SK-N-SH (cell line): ENCODE data around the gene CPOX. TPM values are rescaled to one million over a fixed set of nuclear protein-coding genes. Genes with fewer than 3 reads are reported as not detected.

ENCODE experiments used
- CTCF ChIA-PET: fragments of 300-600, 350-600 bp; formaldehyde crosslinking; extraction: SDS; loops from one replicate; lab custom pipeline; 2021; lab: Yijun Ruan, JAX
- POLR2A ChIA-PET: fragments of 350-600 bp; sonication (Branson Sonifier 250); formaldehyde crosslinking; extraction: SDS; loops from one replicate; lab custom pipeline; 2020; ENCODE audit warnings: antibody characterized with exemption, inconsistent platforms; lab: Yijun Ruan, JAX
- DNase-seq: peaks from one replicate; pipeline ENCODE4 v3.0.0; 2012
- H2AFZ ChIP-seq: fragments of 200-600 bp; sonication (generic); 2 replicates; pipeline ENCODE4 v1.8.1; 2016; ENCODE audit warnings: antibody characterized with exemption, mild to moderate bottlenecking, low read depth
- H3F3A ChIP-seq: fragments of 200-600 bp; sonication (generic); replicated peaks from 2 replicates; pipeline ENCODE3; 2016; ENCODE audit warnings: antibody characterized with exemption, mild to moderate bottlenecking; ENCODE audit not compliant: insufficient read depth
- H3K27ac ChIP-seq, 2 experiments: fragments of 200-500 bp in 1 of 2; fragments of 200-600 bp in 1 of 2; sonication (Bioruptor generic) in 1 of 2; sonication (generic), shearing (Covaris generic) in 1 of 2; 2 replicates each; pipeline versions ENCODE4 v1.5.1 to v1.6.1; 2014 to 2016; ENCODE audit warnings: low read depth in 2 of 2, inconsistent platforms in 1 of 2, low read length in 1 of 2, mild to moderate bottlenecking in 1 of 2, mixed read lengths in 1 of 2
- H3K27me3 ChIP-seq: fragments of 200-600 bp; sonication (generic), shearing (Covaris generic); 2 replicates; pipeline ENCODE4 v1.6.1; 2016; ENCODE audit warnings: mixed run types; ENCODE audit not compliant: insufficient read depth
- H3K36me3 ChIP-seq, 2 experiments: fragments of 200-500 bp in 1 of 2; fragments of 200-600 bp in 1 of 2; sonication (Bioruptor generic) in 1 of 2; sonication (generic) in 1 of 2; replicated peaks in 1 of 2; 2 replicates each; pipeline versions ENCODE3 to v1.5.1; 2014 to 2016; ENCODE audit warnings: low read length in 1 of 2, mild to moderate bottlenecking in 1 of 2; ENCODE audit not compliant: insufficient read depth in 2 of 2, control insufficient read depth in 1 of 2
- H3K4me1 ChIP-seq, 2 experiments: fragments of 200-500 bp in 1 of 2; fragments of 200-600 bp in 1 of 2; sonication (Bioruptor generic) in 1 of 2; sonication (generic), shearing (Covaris generic) in 1 of 2; 2 replicates each; pipeline versions ENCODE4 v1.5.1 to v1.6.1; 2014 to 2016; ENCODE audit warnings: low read depth in 1 of 2, low read length in 1 of 2, mixed run types in 1 of 2; ENCODE audit not compliant: insufficient read depth in 2 of 2, control insufficient read depth in 1 of 2
- H3K4me2 ChIP-seq: fragments of 200-600 bp; sonication (generic), shearing (Covaris generic); 2 replicates; pipeline ENCODE4 v1.6.1; 2017; ENCODE audit warnings: mixed run types
- H3K4me3 ChIP-seq, 2 experiments: fragments of 200-500 bp in 1 of 2; fragments of 200-600 bp in 1 of 2; sonication (Bioruptor generic) in 1 of 2; sonication (generic), shearing (Covaris generic) in 1 of 2; 2 replicates each; pipeline versions ENCODE4 v1.5.1 to v1.8.1; 2014 to 2016; ENCODE audit warnings: low read depth in 2 of 2, inconsistent platforms in 1 of 2, low read length in 1 of 2, mild to moderate bottlenecking in 1 of 2, mixed read lengths in 1 of 2, moderate library complexity in 1 of 2
- H3K79me2 ChIP-seq: fragments of 200-600 bp; sonication (generic); 2 replicates; pipeline ENCODE4 v1.8.1; 2017; ENCODE audit warnings: mild to moderate bottlenecking; ENCODE audit not compliant: insufficient read depth
- H3K9ac ChIP-seq: fragments of 200-600 bp; sonication (generic); 2 replicates; pipeline ENCODE4 v1.6.1; 2017; ENCODE audit warnings: mixed run types
- H3K9me2 ChIP-seq: fragments of 200-600 bp; sonication (generic); 2 replicates; pipeline ENCODE4 v1.6.1; 2017; ENCODE audit warnings: mixed run types
- H3K9me3 ChIP-seq: fragments of 200-600 bp; sonication (generic); 2 replicates; pipeline ENCODE4 v1.6.1; 2017; ENCODE audit warnings: mixed run types, mild to moderate bottlenecking, moderate library complexity
- H4K20me1 ChIP-seq: fragments of 200-600 bp; sonication (generic); 2 replicates; pipeline ENCODE4 v1.6.1; 2017; ENCODE audit warnings: mild to moderate bottlenecking, mixed run types; ENCODE audit not compliant: insufficient read depth
- CHD2 ChIP-seq: fragments of 150-350 bp; IDR thresholded peaks from 2 replicates; pipeline ENCODE4 v1.6.1; 2018; ENCODE audit warnings: low read length; ENCODE audit not compliant: partially characterized antibody
- ELF1 ChIP-seq: IDR thresholded peaks from 2 replicates; pipeline ENCODE4 v1.4.0; 2012
- EP300 ChIP-seq, 2 experiments: IDR thresholded peaks; 2 replicates each; pipeline versions ENCODE4 v1.4.0 to v1.6.1; 2012; ENCODE audit warnings: borderline replicate concordance in 1 of 2, low read depth in 1 of 2, low read length in 1 of 2
- EZH2phosphoT487 ChIP-seq: fragments of 200-600 bp; sonication (generic); IDR thresholded peaks from 2 replicates; pipeline ENCODE4 v1.6.1; 2017; ENCODE audit warnings: low read depth, mixed run types, mild to moderate bottlenecking, antibody characterized with exemption, moderate library complexity, borderline replicate concordance
- FOSL2 ChIP-seq: IDR thresholded peaks from 2 replicates; pipeline ENCODE4 v1.4.0; 2012; ENCODE audit warnings: low read depth, mild to moderate bottlenecking, moderate library complexity, borderline replicate concordance
- FOXJ3 ChIP-seq: sonication (generic); formaldehyde crosslinking; IDR thresholded peaks from 2 replicates; pipeline ENCODE4 v1.5.1; 2020; ENCODE audit warnings: mild to moderate bottlenecking, missing genetic modification reagents
- FOXM1 ChIP-seq: IDR thresholded peaks from 2 replicates; pipeline ENCODE4 v1.4.0; 2012; ENCODE audit warnings: low read depth, mild to moderate bottlenecking
- GABPA ChIP-seq: IDR thresholded peaks from 2 replicates; pipeline ENCODE4 v1.4.0; 2012; ENCODE audit warnings: low read depth, mild to moderate bottlenecking
- MEF2A ChIP-seq: IDR thresholded peaks from 2 replicates; pipeline ENCODE4 v1.4.0; 2012; ENCODE audit warnings: low read depth, borderline replicate concordance
- MXI1 ChIP-seq: IDR thresholded peaks from 2 replicates; pipeline ENCODE4 v1.6.1; 2012; ENCODE audit warnings: mild to moderate bottlenecking, low read depth, low read length, improper control_type of control experiment
- NFIC ChIP-seq: IDR thresholded peaks from 2 replicates; pipeline ENCODE4 v1.4.0; 2012; ENCODE audit warnings: borderline replicate concordance
- RCOR1 ChIP-seq: fragments of 150-350 bp; IDR thresholded peaks from 2 replicates; pipeline ENCODE4 v1.6.1; 2017; ENCODE audit warnings: antibody characterized with exemption, low read length
- SIN3A ChIP-seq: IDR thresholded peaks from 2 replicates; pipeline ENCODE4 v1.6.1; 2012; ENCODE audit warnings: low read depth, mild to moderate bottlenecking, low read length, moderate library complexity, borderline replicate concordance
- SMC3 ChIP-seq: IDR thresholded peaks from 2 replicates; pipeline ENCODE4 v1.6.1; 2012; ENCODE audit warnings: low read depth, low read length, improper control_type of control experiment
- TCF12 ChIP-seq: IDR thresholded peaks from 2 replicates; pipeline ENCODE4 v1.4.0; 2012
- TEAD4 ChIP-seq: IDR thresholded peaks from 2 replicates; pipeline ENCODE4 v1.4.0; 2012; ENCODE audit warnings: mild to moderate bottlenecking, borderline replicate concordance; ENCODE audit not compliant: insufficient read depth
- WGBS: methylation state at CpG from one replicate; pipeline ENCODE4 v1.1.6; 2017; ENCODE audit warnings: low lambda C conversion rate; 5-methylcytosine and 5-hydroxymethylcytosine counted together
- polyA plus RNA-seq, 3 experiments: library from polyadenylated mRNA; depleted of rRNA; stranded (reverse); fragments of >200 nt; gene quantifications; 2 replicates each; pipeline ENCODE4 v1.2.3, GENCODE V29; 2012
- TF ChIP-seq, protein P1 (sequence below): IDR thresholded peaks from 2 replicates; pipeline ENCODE4; 2012
- TF ChIP-seq, protein P2 (sequence below): IDR thresholded peaks from 2 replicates; pipeline ENCODE4 v1.4.0; 2012; ENCODE audit warnings: low read depth, borderline replicate concordance

CPOX gene
- polyA plus RNA-seq, 1 of the 3 experiments (the other 2 are of a cell fraction), result 36.7 TPM

DNA sequence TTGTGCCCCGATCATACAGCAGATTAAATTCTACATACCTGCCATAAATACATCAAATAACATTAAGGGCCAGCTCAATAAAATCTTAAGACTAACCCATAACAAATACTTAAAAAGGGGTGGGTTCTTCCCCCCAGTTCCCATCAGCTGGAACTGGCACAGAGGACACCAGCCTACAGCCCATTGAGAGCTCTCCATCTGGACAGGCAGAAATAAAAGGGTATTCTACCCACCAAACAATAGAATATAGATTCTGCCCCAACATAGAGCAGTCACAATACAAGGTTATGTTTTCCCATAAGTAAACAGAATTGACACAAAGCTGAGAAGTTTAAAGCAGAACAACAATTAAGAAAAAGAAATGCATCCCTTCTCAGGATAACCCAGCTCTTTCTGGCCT is 11.9 kb downstream of the CPOX start:
- WGBS, result 94% methylated on average over 1 of the region's 1 CpG
- ChIA-PET CTCF (interaction anchor here (0.8 to 1.0 kb wide), 2 partner anchors 9 to 16 kb away, joined by 3 read pairs; no protein-coding TSS in a partner anchor), POLR2A (no interaction called here)
- no peak overlapping the region for H3K27ac ChIP-seq
- H3K4me2 ChIP-seq, result no peak overlapping the region
- no peak overlapping the region for H2AFZ ChIP-seq
- no peaks in the 10 kb centered on the region for H3K9me2 ChIP-seq
- no peaks in the 10 kb centered on the region for H3K9me3 ChIP-seq
- H3K27me3 ChIP-seq, result no peaks in the 10 kb centered on the region
- H4K20me1 ChIP-seq, result no peaks in the 10 kb centered on the region
- TF ChIP-seq NFIC (no peak), FOXJ3 (CRISPR knock-in tag) (no peak), SIN3A (no peak), MXI1 (no peak)
- H3K79me2 ChIP-seq, result no peaks in the 10 kb centered on the region
- H3K36me3 ChIP-seq, result peaks cover 46 to 77% of the 10 kb centered on the region in 2 experiments
- no peak overlapping the region for H3K4me3 ChIP-seq
- no peak overlapping the region for H3K9ac ChIP-seq
- no peak for DNase-seq
- H3K4me1 ChIP-seq, result no peaks in the 10 kb centered on the region
- no peaks in the 10 kb centered on the region for H3F3A ChIP-seq

DNA sequence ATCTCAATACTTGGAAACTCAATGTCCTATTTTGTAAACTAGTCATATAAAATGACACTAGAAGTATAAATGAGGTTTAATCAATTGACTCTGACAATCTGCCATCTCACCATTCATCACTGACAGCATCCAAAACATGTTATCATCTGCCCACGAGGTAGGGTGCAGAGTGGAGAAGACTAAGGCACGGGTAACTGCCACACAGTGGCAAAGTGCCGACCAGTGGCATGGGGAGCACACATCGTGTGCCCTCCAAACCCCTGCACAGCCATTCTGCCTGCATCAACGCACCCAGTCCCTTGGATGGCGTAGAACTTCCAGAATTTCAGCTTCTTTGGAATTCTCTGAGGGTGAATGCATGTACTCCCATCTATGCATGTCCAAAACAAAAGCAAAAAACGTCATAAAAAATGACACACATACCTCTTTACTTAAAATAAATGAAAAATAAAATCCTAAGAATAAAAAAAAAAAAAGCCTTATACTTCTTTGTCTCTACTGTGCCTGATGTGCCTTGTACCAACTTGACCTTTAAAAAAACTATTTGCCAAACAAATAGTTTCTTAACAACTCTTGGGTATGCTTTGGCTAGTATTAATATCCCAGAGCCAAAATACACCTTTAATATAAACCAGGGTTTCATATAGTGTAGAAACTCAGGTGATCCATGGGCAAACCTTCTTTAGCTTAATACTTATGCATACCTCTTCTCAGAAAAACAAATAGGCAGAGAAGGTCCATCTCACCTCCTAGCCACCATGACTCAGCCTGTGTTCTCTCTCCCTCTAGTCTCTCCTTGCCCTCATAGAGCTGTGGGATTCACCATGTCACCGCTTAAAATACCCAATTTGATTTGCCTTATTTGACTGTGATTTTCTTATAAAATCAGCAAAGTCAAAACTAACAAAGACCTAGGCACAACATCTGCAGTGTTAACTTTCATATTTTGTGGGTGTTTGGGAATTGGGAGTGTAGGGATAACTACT is 12.7 kb downstream of the CPOX start:
- Histone ChIP-seq H3K4me3 (no peak overlapping the region), H3K79me2 (no peaks in the 10 kb centered on the region), H3F3A (no peaks in the 10 kb centered on the region), H3K4me1 (no peaks in the 10 kb centered on the region), H3K9me3 (no peaks in the 10 kb centered on the region), H3K9me2 (no peaks in the 10 kb centered on the region), H3K27me3 (no peaks in the 10 kb centered on the region), H3K4me2 (no peak overlapping the region), H4K20me1 (no peaks in the 10 kb centered on the region), H2AFZ (no peak overlapping the region), H3K27ac (no peak overlapping the region), H3K36me3 (peaks cover 44 to 77% of the 10 kb centered on the region in 2 experiments)
- 90% methylated on average over 8 of the region's 8 CpGs for WGBS
- ChIA-PET CTCF (interaction anchor here (1.0 to 1.1 kb wide), 3 partner anchors 17 to 541 kb away, joined by 3 to 4 read pairs (median 3); no protein-coding TSS in a partner anchor), POLR2A (no interaction called here)
- DNase-seq, result no peak
- TF ChIP-seq RCOR1 (no peak), FOXM1 (no peak), TCF12 (no peak), EZH2phosphoT487 (no peak)
- TF ChIP-seq, all 33 proteins: peak for 0
- H3K9ac ChIP-seq, result no peak overlapping the region

DNA sequence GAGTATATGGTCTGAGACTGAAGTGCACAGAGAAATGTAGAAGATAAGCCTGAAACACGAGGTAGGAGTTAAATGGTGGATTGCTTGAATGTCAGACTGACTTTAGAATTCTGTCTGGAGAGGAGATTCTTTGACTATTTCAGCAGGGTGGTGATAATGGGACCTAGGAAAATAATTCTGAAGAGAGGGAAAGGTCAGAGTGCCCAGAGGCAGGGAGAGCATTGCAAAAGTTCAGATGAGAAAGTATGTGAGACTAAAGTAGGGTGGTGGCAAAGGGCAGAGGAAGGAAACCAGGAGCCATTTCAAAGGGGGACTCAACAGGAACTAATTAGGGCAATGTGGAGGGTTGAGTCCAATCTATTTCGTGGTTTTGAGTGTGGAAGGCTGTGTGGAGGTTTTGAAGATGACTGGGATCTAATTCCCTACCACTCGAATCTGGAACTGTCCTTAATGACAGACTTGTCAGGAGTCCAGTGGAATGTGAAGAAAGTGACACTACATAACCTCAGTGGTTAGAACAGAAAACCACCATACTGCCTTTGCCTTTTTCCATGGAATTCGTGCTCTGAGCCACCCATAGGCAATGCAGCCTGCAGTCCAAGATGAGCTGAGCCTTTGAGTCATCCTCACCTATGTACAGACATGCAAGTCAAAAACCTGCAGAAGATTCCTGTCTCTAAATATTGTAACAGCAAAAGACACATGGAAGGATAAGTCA is 16.1 kb downstream of the CPOX start:
- Histone ChIP-seq H3F3A (peaks cover 6% of the 10 kb centered on the region), H3K9me2 (no peaks in the 10 kb centered on the region), H3K79me2 (no peaks in the 10 kb centered on the region), H3K27me3 (no peaks in the 10 kb centered on the region), H3K27ac (no peak overlapping the region), H2AFZ (no peak overlapping the region), H3K9ac (no peak overlapping the region), H3K4me3 (no peak overlapping the region), H3K4me1 (no peaks in the 10 kb centered on the region), H3K36me3 (peaks cover 24 to 52% of the 10 kb centered on the region in 2 experiments), H3K4me2 (no peak overlapping the region), H4K20me1 (no peaks in the 10 kb centered on the region), H3K9me3 (no peaks in the 10 kb centered on the region)
- ChIA-PET CTCF (interaction anchor here (0.9 kb wide), 1 partner anchor 12 kb away, joined by 4 read pairs; no protein-coding TSS in a partner anchor), POLR2A (no interaction called here)
- WGBS, result 96% methylated on average over 4 of the region's 4 CpGs
- no peak for DNase-seq
- TF ChIP-seq FOSL2, result no peak
- no peak for TF ChIP-seq TEAD4
- TF ChIP-seq GABPA, result no peak
- TF ChIP-seq TCF12, result no peak
- no peak for TF ChIP-seq SMC3
- TF ChIP-seq CHD2, result no peak
- no peak for TF ChIP-seq ELF1
- no peak for TF ChIP-seq EP300 (IDR thresholded peaks at IDR 0.05; ENCODE audit: borderline replicate concordance in 1 of 2, low read depth in 1 of 2, low read length in 1 of 2)
- TF ChIP-seq, protein P1, sequence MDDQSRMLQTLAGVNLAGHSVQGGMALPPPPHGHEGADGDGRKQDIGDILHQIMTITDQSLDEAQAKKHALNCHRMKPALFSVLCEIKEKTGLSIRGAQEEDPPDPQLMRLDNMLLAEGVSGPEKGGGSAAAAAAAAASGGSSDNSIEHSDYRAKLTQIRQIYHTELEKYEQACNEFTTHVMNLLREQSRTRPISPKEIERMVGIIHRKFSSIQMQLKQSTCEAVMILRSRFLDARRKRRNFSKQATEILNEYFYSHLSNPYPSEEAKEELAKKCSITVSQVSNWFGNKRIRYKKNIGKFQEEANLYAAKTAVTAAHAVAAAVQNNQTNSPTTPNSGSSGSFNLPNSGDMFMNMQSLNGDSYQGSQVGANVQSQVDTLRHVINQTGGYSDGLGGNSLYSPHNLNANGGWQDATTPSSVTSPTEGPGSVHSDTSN, result no peak
- TF ChIP-seq, protein P2, sequence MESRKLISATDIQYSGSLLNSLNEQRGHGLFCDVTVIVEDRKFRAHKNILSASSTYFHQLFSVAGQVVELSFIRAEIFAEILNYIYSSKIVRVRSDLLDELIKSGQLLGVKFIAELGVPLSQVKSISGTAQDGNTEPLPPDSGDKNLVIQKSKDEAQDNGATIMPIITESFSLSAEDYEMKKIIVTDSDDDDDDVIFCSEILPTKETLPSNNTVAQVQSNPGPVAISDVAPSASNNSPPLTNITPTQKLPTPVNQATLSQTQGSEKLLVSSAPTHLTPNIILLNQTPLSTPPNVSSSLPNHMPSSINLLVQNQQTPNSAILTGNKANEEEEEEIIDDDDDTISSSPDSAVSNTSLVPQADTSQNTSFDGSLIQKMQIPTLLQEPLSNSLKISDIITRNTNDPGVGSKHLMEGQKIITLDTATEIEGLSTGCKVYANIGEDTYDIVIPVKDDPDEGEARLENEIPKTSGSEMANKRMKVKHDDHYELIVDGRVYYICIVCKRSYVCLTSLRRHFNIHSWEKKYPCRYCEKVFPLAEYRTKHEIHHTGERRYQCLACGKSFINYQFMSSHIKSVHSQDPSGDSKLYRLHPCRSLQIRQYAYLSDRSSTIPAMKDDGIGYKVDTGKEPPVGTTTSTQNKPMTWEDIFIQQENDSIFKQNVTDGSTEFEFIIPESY, result no peak
- no peak for TF ChIP-seq MEF2A
